Stimulated activated CD4-positive, alpha-beta T cell treated with anti-CD3 and anti-CD28 coated beads, Interleukin-4, amount 100 ng/mL, for 24 hours (primary cell): Measurements from ENCODE around the gene COL28A1.

Experiments used
- DNase-seq: peaks from one replicate; pipeline ENCODE4 v3.0.0-alpha.2; 2020

COL28A1 gene

GRCh38 chr7:7323921-7324320 lies 211.8 kb downstream of the COL28A1 start:
- no peak for DNase-seq

DNA sequence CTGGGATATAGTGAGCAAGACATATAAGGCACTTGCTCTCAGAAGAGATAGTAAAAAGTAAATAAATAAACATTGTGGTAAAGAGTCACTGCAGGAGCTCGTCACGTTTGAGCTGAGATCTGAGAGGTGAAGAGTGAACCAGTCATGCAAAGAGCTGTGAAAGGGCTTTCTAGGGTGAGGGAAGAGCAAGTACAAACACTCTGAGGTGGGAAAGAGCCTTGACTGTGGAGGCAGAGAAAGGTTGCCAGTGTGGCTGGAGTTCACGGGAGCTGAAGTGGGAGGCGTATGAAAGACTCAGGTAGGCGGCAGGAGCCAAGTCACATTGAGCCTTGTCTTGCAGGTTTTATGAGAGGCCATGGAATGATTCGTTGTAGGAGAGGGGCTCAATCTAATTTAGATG lies 212.3 kb downstream of the COL28A1 start:
- DNase-seq = no peak

DNA sequence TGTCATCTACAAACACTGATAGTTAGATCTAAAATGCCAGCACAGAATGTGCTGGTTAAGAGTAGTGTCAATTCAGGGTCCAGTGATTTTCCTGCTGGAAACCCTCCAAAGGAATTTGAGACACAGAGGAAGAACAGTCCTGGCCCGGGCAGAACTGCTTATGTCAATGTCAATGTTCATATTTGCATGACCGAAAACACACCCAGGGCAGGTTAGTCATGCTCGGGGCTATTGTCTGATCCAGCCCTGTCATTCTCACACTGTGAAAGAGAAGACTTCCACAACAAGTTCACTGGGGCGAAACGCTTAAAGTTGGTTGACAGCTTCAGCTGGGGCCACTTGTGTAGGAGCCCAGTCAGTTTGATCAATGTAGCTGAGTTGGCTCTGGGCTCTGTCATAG lies 214.0 kb downstream of the COL28A1 start:
- DNase-seq = no peak

GRCh38 chr7:7318601-7319000 lies 217.1 kb downstream of the COL28A1 start:
- DNase-seq = no peak

DNA sequence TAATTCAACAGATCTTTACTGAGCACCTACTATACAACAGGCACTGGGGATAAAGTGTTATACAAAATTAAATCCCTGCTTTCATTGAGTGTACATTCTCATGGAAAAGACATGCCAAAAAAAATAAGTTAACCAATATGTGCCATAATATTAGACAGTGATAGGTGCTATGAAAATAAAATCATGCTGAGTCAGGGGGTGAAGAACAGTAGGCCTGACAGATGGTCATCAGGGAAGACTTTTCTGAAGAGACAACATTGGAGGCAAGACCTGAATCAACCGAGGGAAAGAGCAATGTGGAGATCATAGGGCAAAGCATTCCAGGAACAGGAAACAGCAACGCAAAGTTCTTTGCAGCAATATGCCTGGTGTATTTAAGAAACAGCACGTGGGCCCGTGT lies 217.8 kb downstream of the COL28A1 start:
- DNase-seq = no peak

DNA sequence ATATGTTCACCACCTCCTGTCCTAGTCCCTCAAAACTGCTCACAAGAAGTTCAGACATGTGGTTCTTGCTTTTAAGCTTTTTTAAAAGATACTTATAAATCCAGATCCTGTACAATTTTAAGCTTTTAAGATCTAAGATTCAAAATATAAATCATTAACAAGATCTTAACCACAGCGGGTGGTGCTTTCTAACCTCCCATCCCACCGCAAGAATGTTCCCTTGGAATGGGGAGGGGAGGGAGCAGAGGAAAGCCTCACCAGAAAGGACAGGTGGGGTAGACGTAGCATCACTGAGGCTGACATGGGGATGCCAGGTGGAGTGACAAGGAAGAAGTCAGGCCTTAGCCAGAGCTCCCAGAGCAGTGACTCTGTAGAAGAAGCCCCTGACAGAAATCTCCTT lies 219.8 kb downstream of the COL28A1 start:
- no peak for DNase-seq

DNA sequence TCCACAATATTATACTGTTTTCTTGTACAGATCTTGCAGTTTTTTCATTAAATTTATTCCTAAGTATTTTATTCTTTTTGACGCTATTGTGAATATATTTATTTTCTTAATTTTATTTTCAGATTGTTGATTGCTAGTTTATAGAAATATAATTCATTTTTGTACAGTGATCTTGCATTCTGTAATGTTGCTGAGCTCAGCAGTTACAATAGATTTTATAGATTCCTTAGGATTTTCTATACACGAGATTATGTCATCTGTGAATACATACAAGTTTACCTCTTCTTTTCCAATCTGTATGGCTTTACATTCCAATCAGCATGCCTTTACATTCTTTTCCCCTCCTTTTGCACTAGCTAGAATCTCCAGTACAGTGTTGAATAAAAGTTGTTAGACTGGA lies 223.3 kb downstream of the COL28A1 start:
- no peak for DNase-seq

DNA sequence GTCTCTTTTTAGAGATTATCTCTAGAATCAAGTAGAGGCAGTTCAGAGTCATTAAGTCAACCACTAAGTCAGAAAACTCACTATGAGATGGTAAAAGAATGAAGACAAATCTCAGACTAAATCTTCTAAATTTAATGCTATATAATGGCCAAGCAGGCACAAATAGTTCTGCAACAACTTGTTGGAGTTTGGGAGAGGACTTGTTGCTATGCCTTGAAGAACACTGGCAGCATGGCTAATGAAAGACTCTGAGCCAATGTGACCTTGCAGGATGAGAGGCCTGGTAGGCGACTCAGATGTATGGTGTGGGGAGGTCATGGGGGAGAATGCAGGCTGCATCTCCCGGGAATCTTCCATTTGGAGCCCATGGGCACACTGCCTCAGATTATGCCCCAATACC lies 224.7 kb downstream of the COL28A1 start:
- no peak for DNase-seq

GRCh38 chr7:7309203-7309602 lies 226.5 kb downstream of the COL28A1 start:
- DNase-seq = no peak
